Osteoblast (primary cell): ENCODE measurements around the gene UBFD1. TPM values are rescaled to one million over a fixed set of nuclear protein-coding genes. Genes with fewer than 3 reads are reported as not detected.

Source experiments
- DNase-seq: peaks from one replicate; pipeline ENCODE4 v3.0.0; 2011; ENCODE audit warnings: low spot score, mixed read lengths; ENCODE audit not compliant: insufficient read length; ENCODE audit errors: missing footprints
- H2AFZ ChIP-seq: 2 replicates; pipeline ENCODE4 v1.6.0; 2011; ENCODE audit warnings: mild to moderate bottlenecking, low read length
- H3K27ac ChIP-seq: 2 replicates; pipeline ENCODE4 v1.5.1; 2011; ENCODE audit warnings: mild to moderate bottlenecking, low read depth, low read length, moderate library complexity
- H3K27me3 ChIP-seq: 2 replicates; pipeline ENCODE4 v1.6.0; 2012; ENCODE audit warnings: mild to moderate bottlenecking, control low read depth, inconsistent platforms, low read length, moderate library complexity; ENCODE audit not compliant: insufficient read depth
- H3K36me3 ChIP-seq: 2 replicates; pipeline ENCODE4 v1.5.1; 2011; ENCODE audit warnings: mild to moderate bottlenecking, low read length, control low read depth, moderate library complexity; ENCODE audit not compliant: insufficient read depth
- H3K4me1 ChIP-seq: 2 replicates; pipeline ENCODE4 v1.5.1; 2011; ENCODE audit warnings: mild to moderate bottlenecking, low read length, control low read depth, moderate library complexity; ENCODE audit not compliant: insufficient read depth
- H3K4me2 ChIP-seq: 2 replicates; pipeline ENCODE4 v1.6.0; 2011; ENCODE audit warnings: mild to moderate bottlenecking, low read length; ENCODE audit not compliant: insufficient read depth
- H3K4me3 ChIP-seq: fragments of 200-600 bp; sonication (generic); 3 replicates; pipeline ENCODE4 v1.5.1; 2012; ENCODE audit warnings: mild to moderate bottlenecking, low read length, inconsistent platforms; ENCODE audit not compliant: insufficient read depth
- H3K79me2 ChIP-seq: 2 replicates; pipeline ENCODE4 v1.6.0; 2012; ENCODE audit warnings: mild to moderate bottlenecking, low read length, control low read depth, inconsistent platforms; ENCODE audit not compliant: insufficient read depth
- H3K9me3 ChIP-seq: 2 replicates; pipeline ENCODE4 v1.5.1; 2011; ENCODE audit warnings: low read depth, low read length, control low read depth
- H4K20me1 ChIP-seq: 2 replicates; pipeline ENCODE4 v1.6.0; 2012; ENCODE audit warnings: mild to moderate bottlenecking, low read length, control low read depth; ENCODE audit not compliant: insufficient read depth
- total RNA-seq: library from RNA; depleted of rRNA; stranded (reverse); fragments of >200 nt; gene quantifications from 2 replicates; pipeline ENCODE4 v1.2.3, GENCODE V29; 2012
- TF ChIP-seq, protein P1 (sequence below): IDR thresholded peaks from 2 replicates; pipeline ENCODE4 v1.5.1; 2011; ENCODE audit warnings: mild to moderate bottlenecking, low read depth, low read length, moderate library complexity; ENCODE audit errors: extremely low read depth

UBFD1 gene
- total RNA-seq, 1 donor = 109 TPM

DNA sequence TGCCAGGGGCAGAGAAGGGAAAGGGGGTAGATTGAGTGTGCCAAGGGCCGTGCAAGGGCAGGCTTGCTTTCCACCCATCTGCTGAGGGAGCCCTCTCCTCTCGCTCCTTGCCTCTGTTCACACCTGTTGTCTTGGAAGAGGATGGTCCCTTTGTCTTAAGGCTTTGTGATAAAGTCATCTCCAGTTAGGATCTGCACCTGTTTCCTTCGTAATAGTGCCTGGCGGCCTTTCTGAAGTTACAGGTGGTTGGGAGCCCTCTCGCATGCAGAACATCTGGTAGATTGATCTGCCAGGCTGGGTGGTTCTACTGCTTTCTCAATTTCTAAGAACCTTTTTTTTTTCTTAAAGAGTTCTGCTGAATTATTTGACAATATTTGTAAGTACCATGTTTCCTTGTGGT, 16.3 kb downstream of the UBFD1 start:
- DNase-seq = no peak
- H2AFZ ChIP-seq = no peak overlapping the region
- H3K36me3 ChIP-seq = peaks cover 63% of the 10 kb centered on the region
- H4K20me1 ChIP-seq = peaks cover 4% of the 10 kb centered on the region
- H3K4me1 ChIP-seq = no peaks in the 10 kb centered on the region
- H3K9me3 ChIP-seq = no peaks in the 10 kb centered on the region
- no peak overlapping the region for H3K27ac ChIP-seq
- TF ChIP-seq, protein P1, sequence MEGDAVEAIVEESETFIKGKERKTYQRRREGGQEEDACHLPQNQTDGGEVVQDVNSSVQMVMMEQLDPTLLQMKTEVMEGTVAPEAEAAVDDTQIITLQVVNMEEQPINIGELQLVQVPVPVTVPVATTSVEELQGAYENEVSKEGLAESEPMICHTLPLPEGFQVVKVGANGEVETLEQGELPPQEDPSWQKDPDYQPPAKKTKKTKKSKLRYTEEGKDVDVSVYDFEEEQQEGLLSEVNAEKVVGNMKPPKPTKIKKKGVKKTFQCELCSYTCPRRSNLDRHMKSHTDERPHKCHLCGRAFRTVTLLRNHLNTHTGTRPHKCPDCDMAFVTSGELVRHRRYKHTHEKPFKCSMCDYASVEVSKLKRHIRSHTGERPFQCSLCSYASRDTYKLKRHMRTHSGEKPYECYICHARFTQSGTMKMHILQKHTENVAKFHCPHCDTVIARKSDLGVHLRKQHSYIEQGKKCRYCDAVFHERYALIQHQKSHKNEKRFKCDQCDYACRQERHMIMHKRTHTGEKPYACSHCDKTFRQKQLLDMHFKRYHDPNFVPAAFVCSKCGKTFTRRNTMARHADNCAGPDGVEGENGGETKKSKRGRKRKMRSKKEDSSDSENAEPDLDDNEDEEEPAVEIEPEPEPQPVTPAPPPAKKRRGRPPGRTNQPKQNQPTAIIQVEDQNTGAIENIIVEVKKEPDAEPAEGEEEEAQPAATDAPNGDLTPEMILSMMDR = no peak
- H3K4me3 ChIP-seq = no peak overlapping the region
- no peaks in the 10 kb centered on the region for H3K27me3 ChIP-seq
- no peaks in the 10 kb centered on the region for H3K79me2 ChIP-seq
- no peak overlapping the region for H3K4me2 ChIP-seq

DNA sequence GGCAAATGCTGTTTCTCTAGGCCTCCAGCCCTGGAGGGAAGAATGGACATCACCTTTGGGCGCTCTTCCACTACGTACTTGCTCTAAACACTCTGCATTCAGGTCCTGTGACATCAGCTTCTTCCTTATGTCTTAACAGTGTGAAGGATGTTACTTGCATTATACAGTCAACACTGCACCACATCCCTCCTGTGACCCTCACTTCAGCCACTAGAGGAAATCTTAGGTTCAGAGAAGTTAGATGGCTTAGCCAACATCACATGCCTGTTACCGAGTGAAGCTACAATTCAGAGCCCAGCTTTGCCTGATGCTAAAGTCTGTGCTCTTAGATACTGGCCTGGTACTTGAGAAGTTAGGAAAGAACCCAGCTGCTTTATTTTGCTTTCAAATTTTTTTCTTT, 18.3 kb downstream of the UBFD1 start:
- no peak for DNase-seq
- Histone ChIP-seq H3K36me3 (peaks cover 58% of the 10 kb centered on the region), H3K4me3 (no peak overlapping the region), H3K4me1 (no peaks in the 10 kb centered on the region), H3K79me2 (no peaks in the 10 kb centered on the region), H3K4me2 (no peak overlapping the region), H2AFZ (no peak overlapping the region), H3K27me3 (no peaks in the 10 kb centered on the region), H3K9me3 (no peaks in the 10 kb centered on the region), H3K27ac (no peak overlapping the region), H4K20me1 (peaks cover 4% of the 10 kb centered on the region)
- TF ChIP-seq, protein P1 = no peak

DNA sequence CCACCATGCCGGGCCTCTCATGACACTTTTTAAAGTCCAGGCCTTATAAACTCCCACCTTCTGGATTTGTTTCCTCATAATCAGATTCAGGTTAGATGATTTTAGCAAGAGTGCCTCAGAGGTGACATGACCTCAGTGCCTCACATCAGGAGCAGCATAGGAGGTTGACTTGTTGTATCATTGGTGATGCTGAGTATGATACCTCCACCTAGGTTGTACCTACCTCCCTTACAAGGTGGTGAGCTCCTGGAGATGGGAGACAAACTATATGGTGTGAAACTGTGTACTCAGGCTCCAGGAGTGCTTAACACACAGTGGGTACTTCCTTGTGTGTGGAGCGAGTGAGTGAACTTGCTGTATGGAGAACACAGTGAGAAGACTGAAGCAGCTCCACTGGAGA, 20.0 kb downstream of the UBFD1 start:
- no peak overlapping the region for H3K27ac ChIP-seq
- no peaks in the 10 kb centered on the region for H3K79me2 ChIP-seq
- no peaks in the 10 kb centered on the region for H3K27me3 ChIP-seq
- H4K20me1 ChIP-seq = peaks cover 2% of the 10 kb centered on the region
- H3K36me3 ChIP-seq = peaks cover 52% of the 10 kb centered on the region
- no peaks in the 10 kb centered on the region for H3K4me1 ChIP-seq
- no peak overlapping the region for H2AFZ ChIP-seq
- TF ChIP-seq, protein P1 = no peak
- H3K4me2 ChIP-seq = no peak overlapping the region
- no peaks in the 10 kb centered on the region for H3K9me3 ChIP-seq
- no peak overlapping the region for H3K4me3 ChIP-seq
- no peak for DNase-seq

DNA sequence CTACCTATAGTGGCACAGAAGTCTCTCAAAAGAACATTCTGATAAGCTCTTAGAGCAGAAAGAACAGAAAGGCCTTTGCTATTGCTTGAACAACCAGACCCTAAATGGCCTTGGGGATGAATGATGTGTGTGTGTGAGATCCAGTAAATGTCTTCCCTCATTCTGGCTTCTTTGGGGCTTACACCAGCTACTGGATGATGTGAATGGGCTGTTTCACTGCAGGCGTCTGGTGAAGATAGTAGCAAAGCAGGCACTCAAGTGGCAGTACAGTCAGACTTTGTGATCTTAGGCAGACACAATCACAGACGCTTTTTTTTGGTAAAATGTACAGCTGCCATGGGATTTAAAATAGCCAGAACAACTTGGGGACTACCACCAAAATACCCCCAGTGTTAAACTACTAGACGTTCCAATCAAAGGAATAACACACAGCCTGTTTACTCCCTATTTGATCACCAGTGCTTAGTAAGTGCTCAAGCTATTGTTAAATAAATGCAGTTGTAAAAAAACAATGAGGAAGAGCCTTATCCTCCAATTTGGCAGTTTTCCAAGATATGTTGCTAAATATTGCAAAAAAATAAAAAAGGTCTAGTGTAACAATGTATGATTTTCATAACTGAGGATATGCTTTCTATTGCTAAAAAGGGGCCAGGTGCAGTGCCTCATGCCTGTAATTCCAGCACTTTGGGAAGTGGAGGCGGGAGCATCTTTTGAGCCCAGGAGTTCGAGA, 20.7 kb downstream of the UBFD1 start:
- Histone ChIP-seq H3K27ac (no peak overlapping the region), H4K20me1 (peaks cover 2% of the 10 kb centered on the region), H3K4me1 (no peaks in the 10 kb centered on the region), H3K79me2 (no peaks in the 10 kb centered on the region), H2AFZ (no peak overlapping the region), H3K36me3 (peaks cover 45% of the 10 kb centered on the region), H3K9me3 (no peaks in the 10 kb centered on the region), H3K4me3 (no peak overlapping the region), H3K4me2 (no peak overlapping the region), H3K27me3 (no peaks in the 10 kb centered on the region)
- no peak for DNase-seq
- TF ChIP-seq, protein P1 = no peak
